Right forelimb (tissue), 1 donor: ENCODE results near the gene NUAK1.
"Not testable (repeated sequence)": the region's sequence is repeated elsewhere in the genome, so short reads cannot be mapped to it uniquely, and the experiment has no call there.

Source experiments
- DNase-seq: peaks from one replicate; pipeline ENCODE4 v3.0.0-alpha.2; 2018

The NUAK1 gene

DNA sequence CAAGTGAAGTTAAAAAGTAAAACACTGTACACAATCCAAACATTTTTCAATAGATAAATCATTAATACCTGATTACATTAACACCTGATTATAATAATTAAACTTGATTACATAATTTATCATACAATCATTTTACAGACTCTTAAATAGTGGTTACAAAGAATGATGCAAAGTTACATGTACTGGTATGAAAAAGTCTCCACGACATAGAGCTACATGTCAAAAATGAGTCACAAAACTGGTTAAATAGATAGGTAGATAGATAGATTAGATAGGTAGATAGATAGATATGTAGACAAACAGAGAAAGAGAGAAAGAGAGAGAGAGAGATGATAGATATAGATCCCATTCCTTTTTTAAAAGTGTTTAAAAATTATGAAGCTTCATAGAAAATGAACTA is 109.2 kb downstream of the NUAK1 start:
- DNase-seq, result no peak

DNA sequence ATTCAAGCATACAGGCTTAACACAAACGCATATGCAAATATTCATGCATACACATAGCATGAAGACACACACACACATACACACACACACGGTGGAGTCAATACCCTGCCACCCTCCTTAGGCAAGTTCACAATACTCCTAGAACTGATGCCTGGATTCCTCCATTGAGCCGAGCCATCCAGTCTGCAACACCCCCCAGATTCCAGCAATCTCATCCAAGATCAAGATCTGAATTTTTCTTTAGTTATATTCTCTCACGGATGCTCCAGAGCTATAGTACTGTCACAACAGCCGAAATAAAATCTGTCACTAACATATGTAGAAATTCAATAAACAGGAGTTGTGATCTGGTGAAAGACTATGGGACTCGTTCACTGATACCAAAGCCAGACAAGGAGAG is 110.8 kb downstream of the NUAK1 start:
- no peak for DNase-seq

DNA sequence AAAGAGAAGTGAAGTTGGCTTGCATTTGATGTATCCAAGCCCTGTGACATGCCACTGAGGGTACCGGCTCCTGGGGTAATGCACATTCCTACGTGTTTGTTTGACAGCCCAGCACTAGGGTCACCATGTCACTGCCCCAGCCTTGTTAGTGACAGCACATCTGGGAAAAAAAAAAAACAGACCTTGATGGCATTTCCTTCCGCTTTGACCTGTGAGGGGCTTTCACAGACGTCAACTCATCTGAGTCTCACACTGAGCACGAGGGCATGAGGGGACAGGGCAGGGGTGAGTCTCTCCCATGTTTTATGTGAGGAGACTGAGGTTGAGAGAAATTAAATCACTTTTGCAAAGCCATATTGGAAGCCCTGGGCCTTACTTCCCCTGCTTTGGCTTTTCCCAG is 111.5 kb downstream of the NUAK1 start:
- DNase-seq, result no peak

DNA sequence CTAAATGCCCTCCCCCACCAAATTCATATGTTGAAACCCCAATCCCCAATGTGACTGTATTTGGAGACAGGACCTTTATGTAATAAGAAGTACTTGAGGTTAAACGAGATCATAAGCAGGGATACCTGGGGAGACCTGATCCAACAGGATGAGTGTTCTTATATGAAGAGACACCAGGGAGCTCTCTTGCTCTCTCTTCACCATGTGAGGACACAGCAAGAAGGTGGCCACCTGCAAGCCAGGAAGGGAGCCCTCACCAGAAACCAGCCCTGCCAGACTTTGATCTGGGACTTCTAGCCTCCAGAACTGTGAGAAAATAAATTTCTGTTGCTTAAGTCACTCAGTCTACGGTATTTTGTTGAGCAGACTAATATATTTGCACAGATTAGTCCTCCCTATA is 113.6 kb downstream of the NUAK1 start:
- no peak for DNase-seq

DNA sequence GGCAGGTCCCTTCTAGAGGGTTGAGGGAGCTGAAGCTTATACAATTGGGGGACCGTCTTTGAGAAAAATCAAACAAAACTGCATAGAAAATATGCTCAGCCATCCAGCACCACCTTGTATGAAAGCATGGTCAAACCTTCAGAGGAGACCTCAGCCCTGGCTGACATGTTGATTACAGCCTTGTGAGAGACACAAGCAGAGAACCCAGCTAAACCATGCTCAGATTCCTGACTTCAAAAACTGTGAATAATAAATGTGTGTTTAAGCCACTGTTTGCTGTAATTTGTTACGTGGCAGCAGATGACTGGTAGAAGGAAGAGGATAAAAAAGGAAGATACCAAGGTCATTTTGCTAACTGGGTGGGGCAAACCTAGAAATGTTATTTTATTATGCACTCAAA is 115.7 kb downstream of the NUAK1 start:
- DNase-seq, result no peak

DNA sequence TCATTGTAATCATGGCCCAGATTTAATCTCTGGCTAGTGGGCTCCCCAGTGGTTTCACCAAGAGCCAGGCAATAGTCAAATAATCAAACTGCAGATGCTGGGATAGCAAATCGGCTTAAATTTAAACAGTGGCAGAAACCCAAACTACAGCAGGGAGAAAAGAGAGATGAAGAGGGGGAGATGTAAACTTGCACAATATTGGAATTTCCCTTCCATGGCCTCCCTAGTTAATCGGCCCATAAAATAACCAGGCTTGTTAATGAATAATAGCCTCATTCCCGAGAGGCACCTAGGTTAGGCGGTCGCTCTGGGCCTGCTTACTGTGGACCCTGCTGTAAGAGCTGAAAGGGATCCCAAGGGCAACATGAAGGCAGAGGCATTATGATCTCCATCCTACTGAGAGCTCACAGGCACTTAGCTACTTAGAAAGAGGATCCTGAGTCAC is 116.2 kb downstream of the NUAK1 start:
- no peak for DNase-seq

DNA sequence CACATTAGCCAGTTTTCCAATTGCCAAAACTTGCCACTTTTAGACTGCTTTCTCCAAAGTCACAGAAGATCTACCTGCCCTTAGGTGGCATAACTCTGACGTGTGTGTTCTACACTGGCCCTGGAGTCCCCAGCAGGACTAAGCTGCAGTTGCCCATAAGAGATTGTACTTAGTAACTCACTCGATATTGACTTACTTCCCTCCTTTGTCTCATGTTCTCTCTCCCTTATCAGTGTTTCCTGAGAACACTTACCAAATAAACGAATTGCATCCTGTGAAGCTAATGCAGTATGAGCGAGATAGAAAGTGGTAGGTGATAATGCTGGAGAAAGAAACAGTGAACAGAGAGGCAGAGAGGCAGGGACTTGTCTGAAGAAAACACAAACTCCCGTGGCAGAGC is 117.2 kb downstream of the NUAK1 start:
- no peak for DNase-seq

DNA sequence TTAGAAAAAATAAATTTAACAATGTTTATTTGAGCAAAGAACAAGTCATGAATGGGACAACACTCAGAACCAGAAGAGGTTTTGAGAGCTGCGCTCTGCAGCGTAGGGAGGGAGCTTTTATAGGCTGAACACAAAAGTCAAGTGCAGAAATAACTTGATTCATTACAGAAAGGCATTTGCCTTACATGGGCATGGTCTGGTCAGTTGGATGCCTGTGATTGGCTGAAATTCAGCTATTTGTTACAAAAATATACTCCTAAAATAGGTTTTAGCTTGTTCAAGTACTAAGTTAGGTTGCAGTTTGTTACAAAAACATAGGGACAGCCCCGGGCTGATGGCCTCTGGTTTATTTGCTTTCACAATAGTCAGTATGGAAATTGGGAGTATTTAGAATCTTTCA is 118.0 kb downstream of the NUAK1 start:
- no peak for DNase-seq

DNA sequence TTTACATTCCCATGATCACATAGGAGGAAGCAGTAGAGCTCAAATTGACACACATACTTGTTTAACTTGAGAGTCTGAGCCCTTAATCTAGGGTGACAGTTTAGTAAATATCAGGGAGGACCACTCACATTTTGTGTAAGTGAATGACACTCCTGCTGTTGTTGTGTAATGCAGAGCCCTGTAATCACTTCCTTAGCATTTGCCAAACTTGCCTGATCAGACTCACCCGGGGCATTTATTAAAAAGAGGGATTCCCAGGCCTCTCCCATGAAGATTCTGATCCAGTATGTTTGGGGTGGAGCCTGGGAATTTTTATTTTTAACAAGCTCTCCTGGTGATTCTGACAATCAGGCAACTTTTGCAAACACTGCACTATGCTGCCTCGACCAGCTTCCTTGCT is 119.6 kb downstream of the NUAK1 start:
- DNase-seq, result no peak

DNA sequence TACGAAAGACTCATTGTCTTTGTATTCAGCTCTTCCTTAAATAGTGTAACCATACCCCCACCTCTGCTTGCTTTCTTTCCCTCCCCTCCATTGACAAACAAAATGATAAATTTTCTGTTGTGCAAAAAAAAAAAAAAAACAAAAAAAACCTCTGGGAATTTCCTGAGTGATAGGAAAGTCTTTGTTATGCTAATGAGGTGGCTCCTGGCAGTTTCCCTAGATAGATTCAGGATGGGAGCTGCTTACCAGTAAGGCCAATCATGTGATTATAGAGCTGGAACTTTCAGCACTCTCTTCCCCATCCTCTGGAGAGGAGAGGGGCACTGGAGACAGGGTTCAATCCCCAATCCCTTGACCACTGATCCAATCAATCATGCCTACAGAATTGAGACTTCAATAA is 120.5 kb downstream of the NUAK1 start:
- no peak for DNase-seq

DNA sequence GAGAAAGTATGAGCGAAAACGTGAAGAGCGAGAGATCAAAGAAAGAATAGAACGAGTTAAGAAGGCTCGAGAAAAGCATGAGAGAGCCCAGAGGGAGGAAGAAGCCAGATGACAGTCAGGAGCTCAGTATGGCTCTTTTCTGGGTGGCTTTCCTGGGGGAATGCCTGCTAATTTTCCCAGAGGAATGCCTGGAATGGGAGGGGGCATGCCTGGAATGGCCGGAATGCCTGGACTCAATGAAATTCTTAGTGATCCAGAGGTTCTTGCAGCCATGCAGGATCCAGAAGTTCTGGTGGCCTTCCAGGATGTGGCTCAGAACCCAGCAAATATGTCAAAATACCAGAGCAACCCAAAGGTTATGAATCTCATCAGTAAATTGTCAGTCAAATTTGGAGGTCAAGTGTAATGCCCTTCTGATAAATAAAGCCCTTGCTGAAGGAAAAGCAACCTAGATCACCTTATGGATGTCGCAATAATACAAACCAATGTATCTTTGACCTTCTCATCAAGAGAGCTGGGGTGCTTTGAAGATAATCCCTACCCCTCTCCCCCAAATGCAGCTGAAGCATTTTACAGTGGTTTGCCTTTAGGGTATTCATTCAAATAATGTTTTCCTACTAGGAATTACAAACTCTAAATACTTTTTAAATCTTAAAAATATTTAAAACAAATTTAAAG is 122.0 kb downstream of the NUAK1 start:
- DNase-seq, result not testable (repeated sequence)

DNA sequence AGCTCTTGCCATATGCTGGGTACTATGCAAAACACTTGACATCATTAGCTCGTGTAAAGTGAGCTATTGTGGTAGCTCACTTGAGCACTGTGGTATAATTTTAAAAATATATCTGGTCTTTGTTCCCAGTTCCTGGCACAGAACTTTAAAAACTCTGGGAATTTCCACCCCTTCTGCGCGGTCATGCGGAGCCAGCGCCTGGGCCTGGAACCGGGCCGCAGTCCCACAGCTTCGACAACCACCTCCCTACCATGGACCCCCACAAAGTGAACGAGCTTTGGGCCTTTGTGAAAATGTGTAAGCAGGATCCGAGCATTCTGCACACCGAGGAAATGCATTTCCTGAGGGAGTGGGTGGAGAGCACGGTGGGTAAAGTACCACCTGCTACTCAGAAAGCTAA is 123.1 kb downstream of the NUAK1 start:
- DNase-seq, result no peak

DNA sequence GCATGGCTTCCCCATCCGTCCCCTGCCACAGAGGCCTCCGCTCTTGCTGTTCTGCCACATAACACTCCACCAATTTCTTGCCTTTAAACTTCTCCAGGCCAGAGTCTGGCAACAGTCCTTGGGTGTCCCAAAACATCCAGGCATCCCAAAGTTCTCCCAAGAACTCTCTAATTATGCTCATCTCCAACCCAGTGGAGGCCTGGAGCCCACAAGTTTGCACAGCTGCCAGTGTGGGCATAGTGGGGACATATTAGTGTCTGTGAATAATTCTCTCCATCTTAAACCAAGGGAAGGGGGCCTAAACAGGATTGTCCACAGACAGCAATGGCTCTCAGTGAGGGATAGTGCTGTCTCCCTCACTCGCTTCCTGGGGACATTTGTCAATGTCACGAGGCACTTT is 124.8 kb downstream of the NUAK1 start:
- no peak for DNase-seq
